A549 (cell line): ENCODE data around the gene COX4I2.

ENCODE experiments used
- EP300 ChIP-seq, 2 experiments: fragments of >200 bp; sonication (Bioruptor Twin); formaldehyde crosslinking; IDR thresholded peaks; 2 replicates in 1 of 2; 3 replicates in 1 of 2; pipeline ENCODE4 v1.6.1; 2016 to 2017
- JUN ChIP-seq, 2 experiments: fragments of >200 bp; sonication (Bioruptor Twin); formaldehyde crosslinking; IDR thresholded peaks; 2 replicates in 1 of 2; 3 replicates in 1 of 2; pipeline ENCODE4 v1.6.1; 2016 to 2017
- POLR2A ChIP-seq: IDR thresholded peaks from 2 replicates; pipeline ENCODE4 v1.6.1; 2012; ENCODE audit warnings: mild to moderate bottlenecking, low read length
- SMC3 ChIP-seq: fragments of >200 bp; sonication (Bioruptor Twin); formaldehyde crosslinking; IDR thresholded peaks from 3 replicates; pipeline ENCODE4 v1.6.1; 2018; ENCODE audit warnings: inconsistent platforms
- TF ChIP-seq, protein P1 (sequence below): IDR thresholded peaks from 2 replicates; pipeline ENCODE4 v1.6.1; 2012
- TF ChIP-seq, protein P2 (sequence below): fragments of >200 bp; sonication (Bioruptor Twin); formaldehyde crosslinking; IDR thresholded peaks from 3 replicates; pipeline ENCODE4 v1.5.1; 2016
- TF ChIP-seq, protein P3 (sequence below): fragments of >200 bp; sonication (Bioruptor Twin); formaldehyde crosslinking; IDR thresholded peaks from 2 replicates; pipeline ENCODE4 v1.6.1; 2016

DNA sequence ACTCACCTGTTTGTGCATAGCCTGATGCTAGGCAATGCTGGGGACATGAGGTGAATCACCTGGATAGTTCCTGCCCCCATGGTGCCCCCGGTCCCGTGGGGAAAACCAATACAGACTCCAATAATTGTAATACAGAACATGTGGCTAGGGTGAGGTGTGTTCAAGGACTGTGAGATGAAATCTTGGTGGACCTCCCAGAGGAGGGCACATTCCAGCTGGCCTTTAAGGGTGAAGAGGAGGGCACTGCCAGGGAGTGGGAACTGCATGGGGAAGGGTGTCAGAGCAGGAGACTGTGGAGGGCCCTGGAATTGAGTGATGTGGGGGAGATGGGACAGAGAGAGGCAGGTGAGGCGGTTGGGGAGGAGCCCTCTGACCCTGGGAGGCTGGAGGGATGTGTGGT is 2.5 kb downstream of the COX4I2 start:
- TF ChIP-seq JUN (IDR thresholded peaks at IDR 0.05) (no peak), POLR2A (no peak), SMC3 (no peak), EP300 (IDR thresholded peaks at IDR 0.05) (no peak)
- TF ChIP-seq, protein P1, sequence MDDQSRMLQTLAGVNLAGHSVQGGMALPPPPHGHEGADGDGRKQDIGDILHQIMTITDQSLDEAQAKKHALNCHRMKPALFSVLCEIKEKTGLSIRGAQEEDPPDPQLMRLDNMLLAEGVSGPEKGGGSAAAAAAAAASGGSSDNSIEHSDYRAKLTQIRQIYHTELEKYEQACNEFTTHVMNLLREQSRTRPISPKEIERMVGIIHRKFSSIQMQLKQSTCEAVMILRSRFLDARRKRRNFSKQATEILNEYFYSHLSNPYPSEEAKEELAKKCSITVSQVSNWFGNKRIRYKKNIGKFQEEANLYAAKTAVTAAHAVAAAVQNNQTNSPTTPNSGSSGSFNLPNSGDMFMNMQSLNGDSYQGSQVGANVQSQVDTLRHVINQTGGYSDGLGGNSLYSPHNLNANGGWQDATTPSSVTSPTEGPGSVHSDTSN, result no peak
- TF ChIP-seq, protein P2, sequence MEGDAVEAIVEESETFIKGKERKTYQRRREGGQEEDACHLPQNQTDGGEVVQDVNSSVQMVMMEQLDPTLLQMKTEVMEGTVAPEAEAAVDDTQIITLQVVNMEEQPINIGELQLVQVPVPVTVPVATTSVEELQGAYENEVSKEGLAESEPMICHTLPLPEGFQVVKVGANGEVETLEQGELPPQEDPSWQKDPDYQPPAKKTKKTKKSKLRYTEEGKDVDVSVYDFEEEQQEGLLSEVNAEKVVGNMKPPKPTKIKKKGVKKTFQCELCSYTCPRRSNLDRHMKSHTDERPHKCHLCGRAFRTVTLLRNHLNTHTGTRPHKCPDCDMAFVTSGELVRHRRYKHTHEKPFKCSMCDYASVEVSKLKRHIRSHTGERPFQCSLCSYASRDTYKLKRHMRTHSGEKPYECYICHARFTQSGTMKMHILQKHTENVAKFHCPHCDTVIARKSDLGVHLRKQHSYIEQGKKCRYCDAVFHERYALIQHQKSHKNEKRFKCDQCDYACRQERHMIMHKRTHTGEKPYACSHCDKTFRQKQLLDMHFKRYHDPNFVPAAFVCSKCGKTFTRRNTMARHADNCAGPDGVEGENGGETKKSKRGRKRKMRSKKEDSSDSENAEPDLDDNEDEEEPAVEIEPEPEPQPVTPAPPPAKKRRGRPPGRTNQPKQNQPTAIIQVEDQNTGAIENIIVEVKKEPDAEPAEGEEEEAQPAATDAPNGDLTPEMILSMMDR, result no peak
- TF ChIP-seq, protein P3, sequence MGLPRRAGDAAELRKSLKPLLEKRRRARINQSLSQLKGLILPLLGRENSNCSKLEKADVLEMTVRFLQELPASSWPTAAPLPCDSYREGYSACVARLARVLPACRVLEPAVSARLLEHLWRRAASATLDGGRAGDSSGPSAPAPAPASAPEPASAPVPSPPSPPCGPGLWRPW, result no peak
